Measurements from ENCODE around the gene CYP26A1. TPM values are rescaled to one million over a fixed set of nuclear protein-coding genes. Genes with fewer than 3 reads are reported as not detected.

Gene CYP26A1, protein sequence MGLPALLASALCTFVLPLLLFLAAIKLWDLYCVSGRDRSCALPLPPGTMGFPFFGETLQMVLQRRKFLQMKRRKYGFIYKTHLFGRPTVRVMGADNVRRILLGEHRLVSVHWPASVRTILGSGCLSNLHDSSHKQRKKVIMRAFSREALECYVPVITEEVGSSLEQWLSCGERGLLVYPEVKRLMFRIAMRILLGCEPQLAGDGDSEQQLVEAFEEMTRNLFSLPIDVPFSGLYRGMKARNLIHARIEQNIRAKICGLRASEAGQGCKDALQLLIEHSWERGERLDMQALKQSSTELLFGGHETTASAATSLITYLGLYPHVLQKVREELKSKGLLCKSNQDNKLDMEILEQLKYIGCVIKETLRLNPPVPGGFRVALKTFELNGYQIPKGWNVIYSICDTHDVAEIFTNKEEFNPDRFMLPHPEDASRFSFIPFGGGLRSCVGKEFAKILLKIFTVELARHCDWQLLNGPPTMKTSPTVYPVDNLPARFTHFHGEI
- 2.2 TPM in 2 replicates for total RNA-seq (2021)
- Bru-seq, nascent RNA, result percentile 25 among the genes with signal in this experiment
- percentile 47 among the genes with signal in this experiment for BruChase-seq, experiment 1, labeled RNA remaining after a 2-hour chase
- percentile 42 among the genes with signal in this experiment for BruChase-seq, experiment 2, labeled RNA remaining after a 6-hour chase
- long read RNA-seq, partial matches to known transcripts, result 1 of 3 reads
- long read RNA-seq, other reads (novel, unspliced or antisense), result 1 of 3 reads

- H3K27me3 ChIP-seq (ENCODE audit: insufficient read depth, low read depth), result no peaks in the 10 kb centered on the region
These were observed at the start of gene CYP26A1 for GRCh38 chr10:93073539-93074146. Gene CYP26A1, plus strand, starts transcription at chr10:93073893. Its CDS starts 42 bp downstream, at chr10:93073935.

GRCh38 chr10:93026072-93026471 is 47.6 kb upstream of the CYP26A1 start:
- CTCF ChIA-PET, result no interaction called here
- intact Hi-C loops (cut with micrococcal nuclease; ENCODE audit: unreplicated experiment), result no loop called here
- no peak for DNase-seq
- Histone ChIP-seq H3K4me1 (replicated peaks; ENCODE audit: insufficient read depth) (peaks cover 17% of the 10 kb centered on the region), H3K79me2 (ENCODE audit: low read depth) (no peaks in the 10 kb centered on the region), H2AFZ (no peak overlapping the region), H3K4me3 (no peak overlapping the region), H3K9me3 (ENCODE audit: insufficient read depth, low read depth) (no peaks in the 10 kb centered on the region), H3K36me3 (ENCODE audit: low read depth) (no peaks in the 10 kb centered on the region), H4K20me1 (ENCODE audit: insufficient read depth) (no peaks in the 10 kb centered on the region), H3K4me2 (no peak overlapping the region), H3F3A (ENCODE audit: insufficient read depth, low read depth) (peaks cover 11% of the 10 kb centered on the region; the same call in 1 of the 2 replicates), H3K27ac (no peak overlapping the region), H3K9me2 (ENCODE audit: insufficient read depth) (no peaks in the 10 kb centered on the region), H3K27me3 (ENCODE audit: insufficient read depth, low read depth) (no peaks in the 10 kb centered on the region)
- POLR2A ChIA-PET (ENCODE audit: unreplicated experiment), result no interaction called here
- no peak for TF ChIP-seq CTCF (conservative IDR thresholded peaks at IDR 0.05)
- BruUV-seq (replicated peaks), result no TSS peak

More at GRCh38 chr10:93073539-93074146, at the start of gene CYP26A1:
- Histone ChIP-seq H3K27ac (no peak within 1 kb of the TSS), H3K79me2 (ENCODE audit: low read depth) (no peaks in the 10 kb centered on the region), H4K20me1 (ENCODE audit: insufficient read depth) (no peaks in the 10 kb centered on the region), H3K4me3 (peak within 1 kb of the TSS; percentile 73), H3F3A (ENCODE audit: insufficient read depth, low read depth) (no peaks in the 10 kb centered on the region), H3K36me3 (ENCODE audit: low read depth) (no peaks in the 10 kb centered on the region), H3K9me3 (ENCODE audit: insufficient read depth, low read depth) (no peaks in the 10 kb centered on the region), H2AFZ (peak within 1 kb of the TSS; percentile 60), H3K4me2 (peak within 1 kb of the TSS; percentile 92), H3K9me2 (ENCODE audit: insufficient read depth) (no peaks in the 10 kb centered on the region), H3K4me1 (replicated peaks; ENCODE audit: insufficient read depth) (peaks cover 23% of the 10 kb centered on the region; the same call in 1 of the 2 replicates)
- TF ChIP-seq CTCF (conservative IDR thresholded peaks at IDR 0.05) (no peak), EZH2 (IDR thresholded peaks at IDR 0.05; ENCODE audit: low read depth) (no peak)
- intact Hi-C loops (cut with micrococcal nuclease; ENCODE audit: unreplicated experiment), result loop anchor here (5.0 to 10.0 kb wide), 3 partner anchors 66 to 441 kb away; no protein-coding TSS in a partner anchor
- ChIA-PET POLR2A (ENCODE audit: unreplicated experiment) (interaction anchor here (0.6 kb wide), 1 partner anchor 260 kb away, joined by 4 read pairs; no protein-coding TSS in a partner anchor), CTCF (no interaction called here)
- BruUV-seq (replicated peaks), result no TSS peak
- DNase-seq, result no peak

GRCh38 chr10:93027508-93027907 is 46.2 kb upstream of the CYP26A1 start:
- no peak for TF ChIP-seq EZH2 (IDR thresholded peaks at IDR 0.05; ENCODE audit: low read depth)
- TF ChIP-seq CTCF (conservative IDR thresholded peaks at IDR 0.05), result no peak
- POLR2A ChIA-PET (ENCODE audit: unreplicated experiment), result no interaction called here
- no peak for DNase-seq
- Histone ChIP-seq H3K4me3 (no peak overlapping the region), H3K9me3 (ENCODE audit: insufficient read depth, low read depth) (no peaks in the 10 kb centered on the region), H3K4me1 (replicated peaks; ENCODE audit: insufficient read depth) (peaks cover 18% of the 10 kb centered on the region), H3F3A (ENCODE audit: insufficient read depth, low read depth) (peaks cover 11% of the 10 kb centered on the region; the same call in 1 of the 2 replicates), H4K20me1 (ENCODE audit: insufficient read depth) (no peaks in the 10 kb centered on the region), H3K36me3 (ENCODE audit: low read depth) (no peaks in the 10 kb centered on the region), H3K27me3 (ENCODE audit: insufficient read depth, low read depth) (no peaks in the 10 kb centered on the region), H2AFZ (no peak overlapping the region), H3K4me2 (no peak overlapping the region), H3K27ac (no peak overlapping the region), H3K79me2 (ENCODE audit: low read depth) (no peaks in the 10 kb centered on the region), H3K9me2 (ENCODE audit: insufficient read depth) (no peaks in the 10 kb centered on the region)
- intact Hi-C loops (cut with micrococcal nuclease; ENCODE audit: unreplicated experiment), result no loop called here
- CTCF ChIA-PET, result no interaction called here
- BruUV-seq (replicated peaks), result no TSS peak
